Measurements from ENCODE around the gene OR52K1. TPM values are rescaled to one million over a fixed set of nuclear protein-coding genes. Genes with fewer than 3 reads are reported as not detected.

The OR52K1 gene
- polyA plus RNA-seq, 1 experiment: not detected

- no peaks in the 10 kb centered on the region for H3K36me3 ChIP-seq (ENCODE audit: control insufficient read depth, insufficient read depth, low read length)
- ChIA-PET POLR2A (no interaction called here), CTCF (interaction anchor here (1.0 to 2.9 kb wide), 3 partner anchors 10 to 323 kb away, joined by 3 to 11 read pairs (median 4); no protein-coding TSS in a partner anchor)
- DNase-seq (ENCODE audit: low read depth): no peak
- no peaks in the 10 kb centered on the region for H3K27me3 ChIP-seq (ENCODE audit: control insufficient read depth, insufficient read depth, low read length)
- no peak overlapping the region for H3K4me3 ChIP-seq (ENCODE audit: low read depth, low read length)
- TF ChIP-seq CTCF (IDR thresholded peaks at IDR 0.05; ENCODE audit: insufficient read depth, low read depth, low read length): no peak
Observed at GRCh38 chr11:4508886-4509285, 26.4 kb downstream of the OR52K1 start.

GRCh38 chr11:4511282-4512245 is 29.1 kb downstream of the OR52K1 start:
- no peaks in the 10 kb centered on the region for H3K27me3 ChIP-seq (ENCODE audit: control insufficient read depth, insufficient read depth, low read length)
- no peak overlapping the region for H3K4me3 ChIP-seq (ENCODE audit: low read depth, low read length)
- DNase-seq (ENCODE audit: low read depth): no peak
- no peaks in the 10 kb centered on the region for H3K36me3 ChIP-seq (ENCODE audit: control insufficient read depth, insufficient read depth, low read length)
- ChIA-PET CTCF (no interaction called here), POLR2A (no interaction called here)
- TF ChIP-seq CTCF (IDR thresholded peaks at IDR 0.05; ENCODE audit: insufficient read depth, low read depth, low read length): no peak

- no peaks in the 10 kb centered on the region for H3K36me3 ChIP-seq (ENCODE audit: control insufficient read depth, insufficient read depth, low read length)
Observed at GRCh38 chr11:4514196-4514595, 31.8 kb downstream of the OR52K1 start.

DNA sequence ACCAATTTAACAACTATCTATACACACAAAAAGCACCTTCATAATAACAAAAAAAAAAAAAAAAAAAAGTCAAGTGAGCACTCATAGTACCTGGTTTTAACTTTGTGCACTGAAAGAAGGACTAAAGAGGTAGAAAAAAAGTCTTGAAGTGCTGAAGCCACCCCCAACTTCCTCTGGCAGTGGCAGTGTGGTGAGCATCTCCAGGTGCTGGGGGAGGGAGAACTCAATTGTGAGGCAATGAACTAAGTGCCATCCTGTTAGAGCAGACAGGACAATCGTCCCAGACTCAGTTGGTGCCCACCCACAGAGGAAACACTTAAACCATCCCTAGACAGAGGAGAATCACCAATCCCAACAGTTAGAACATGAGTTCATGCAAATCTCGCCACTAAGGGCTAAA is 39.9 kb downstream of the OR52K1 start:
- H3K27me3 ChIP-seq (ENCODE audit: control insufficient read depth, insufficient read depth, low read length): no peaks in the 10 kb centered on the region
- DNase-seq (ENCODE audit: low read depth): no peak
- TF ChIP-seq CTCF (IDR thresholded peaks at IDR 0.05; ENCODE audit: insufficient read depth, low read depth, low read length): no peak
- no peak overlapping the region for H3K4me3 ChIP-seq (ENCODE audit: low read depth, low read length)
- ChIA-PET POLR2A (no interaction called here), CTCF (interaction anchor here (3.0 kb wide), 1 partner anchor 336 kb away, joined by 13 read pairs; no protein-coding TSS in a partner anchor)
- H3K36me3 ChIP-seq (ENCODE audit: control insufficient read depth, insufficient read depth, low read length): no peaks in the 10 kb centered on the region

More at GRCh38 chr11:4514196-4514595, 31.8 kb downstream of the OR52K1 start:
- ChIA-PET POLR2A (no interaction called here), CTCF (interaction anchor here (0.8 to 1.9 kb wide), 2 partner anchors 20 to 326 kb away, joined by 3 to 5 read pairs; no protein-coding TSS in a partner anchor)
- Histone ChIP-seq H3K27me3 (ENCODE audit: control insufficient read depth, insufficient read depth, low read length) (no peaks in the 10 kb centered on the region), H3K4me3 (ENCODE audit: low read depth, low read length) (no peak overlapping the region)
- no peak for TF ChIP-seq CTCF (IDR thresholded peaks at IDR 0.05; ENCODE audit: insufficient read depth, low read depth, low read length)
- DNase-seq (ENCODE audit: low read depth): no peak

DNA sequence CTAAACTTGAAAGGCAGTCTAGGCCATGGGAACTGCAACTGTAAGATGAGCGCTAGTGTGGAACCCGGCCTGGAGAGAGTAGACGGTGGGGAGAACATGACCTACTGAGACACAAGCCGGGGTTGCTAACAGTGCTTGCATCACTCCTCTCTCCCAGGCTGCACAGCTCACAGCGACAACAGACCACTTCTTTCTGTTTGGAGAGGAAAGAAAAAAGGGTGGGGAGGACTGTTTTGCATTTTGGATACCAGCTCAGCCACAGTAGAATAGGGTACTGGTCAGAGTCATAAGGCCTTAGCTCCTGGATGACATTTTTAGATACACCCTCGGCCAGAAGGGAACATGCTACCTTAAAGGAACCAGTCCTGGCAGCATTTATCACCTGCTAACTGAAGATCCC is 40.3 kb downstream of the OR52K1 start:
- POLR2A ChIA-PET: no interaction called here
- CTCF ChIA-PET: interaction anchor here (3.0 kb wide), 1 partner anchor 336 kb away, joined by 13 read pairs; no protein-coding TSS in a partner anchor
- H3K27me3 ChIP-seq (ENCODE audit: control insufficient read depth, insufficient read depth, low read length): no peaks in the 10 kb centered on the region
- no peak for DNase-seq (ENCODE audit: low read depth)
- no peak overlapping the region for H3K4me3 ChIP-seq (ENCODE audit: low read depth, low read length)
- no peaks in the 10 kb centered on the region for H3K36me3 ChIP-seq (ENCODE audit: control insufficient read depth, insufficient read depth, low read length)
- TF ChIP-seq CTCF (IDR thresholded peaks at IDR 0.05; ENCODE audit: insufficient read depth, low read depth, low read length): no peak

All from BJ (cell line).